Measurements from ENCODE around the gene SDCCAG8.

- no peak for TF ChIP-seq EZH2 (IDR thresholded peaks at IDR 0.05; ENCODE audit: low read length, unreplicated experiment)
- TF ChIP-seq CTCF (conservative IDR thresholded peaks at IDR 0.05; ENCODE audit: low read depth, low read length), result no peak
These were observed 67.7 kb downstream of the SDCCAG8 start for GRCh38 chr1:243323491-243323890.
